HFFc6 (cell line): ENCODE results near the gene TMOD4. TPM values are rescaled to one million over a fixed set of nuclear protein-coding genes. Genes with fewer than 3 reads are reported as not detected.
"Not testable (repeated sequence)": the region's sequence is repeated elsewhere in the genome, so short reads cannot be mapped to it uniquely, and the experiment has no call there.

Experiments used
- DNase-seq: peaks from one replicate; pipeline ENCODE4 v3.0.0-alpha.2; 2018
- H3K27ac Mint-ChIP-seq: 2 replicates; pipeline ENCODE4 v1.8.0; 2020; ENCODE audit warnings: mild to moderate bottlenecking, mixed read lengths
- H3K27me3 Mint-ChIP-seq: 2 replicates; pipeline ENCODE4 v1.8.0; 2021; ENCODE audit warnings: mild to moderate bottlenecking, moderate library complexity, mixed read lengths; ENCODE audit not compliant: insufficient read depth
- H3K36me3 Mint-ChIP-seq: 2 replicates; pipeline ENCODE4 v1.8.0; 2021; ENCODE audit warnings: low read depth, mixed read lengths
- H3K4me1 Mint-ChIP-seq: 2 replicates; pipeline ENCODE4 v1.8.0; 2020; ENCODE audit warnings: low read depth, mixed read lengths
- H3K4me3 Mint-ChIP-seq: 2 replicates; pipeline ENCODE4 v1.8.0; 2020; ENCODE audit warnings: mild to moderate bottlenecking, moderate library complexity, mixed read lengths
- H3K9me3 Mint-ChIP-seq: 2 replicates; pipeline ENCODE4 v1.8.0; 2020; ENCODE audit warnings: mild to moderate bottlenecking, mixed read lengths
- total RNA-seq, 6 experiments: library from RNA; stranded (reverse); fragmentation: NEBNext Ultra II Directional; extraction: Animal tissue kit (Norgen Biotek cat#: 25700); gene quantifications; 2 replicates in 1 of 6; 3 replicates in 5 of 6; pipeline ENCODE4 v1.2.3, GENCODE V29; 2021
- TF ChIP-seq, protein P1 (sequence below): fragments of 200-600 bp; sonication (generic); IDR thresholded peaks from 2 replicates; pipeline ENCODE4 v1.5.0; 2021; ENCODE audit warnings: antibody characterized with exemption, mild to moderate bottlenecking

The TMOD4 gene
- total RNA-seq, 6 experiments from 2014 or later = 0.40 to 1.1 (median 0.99) TPM; not detected in 3

DNA sequence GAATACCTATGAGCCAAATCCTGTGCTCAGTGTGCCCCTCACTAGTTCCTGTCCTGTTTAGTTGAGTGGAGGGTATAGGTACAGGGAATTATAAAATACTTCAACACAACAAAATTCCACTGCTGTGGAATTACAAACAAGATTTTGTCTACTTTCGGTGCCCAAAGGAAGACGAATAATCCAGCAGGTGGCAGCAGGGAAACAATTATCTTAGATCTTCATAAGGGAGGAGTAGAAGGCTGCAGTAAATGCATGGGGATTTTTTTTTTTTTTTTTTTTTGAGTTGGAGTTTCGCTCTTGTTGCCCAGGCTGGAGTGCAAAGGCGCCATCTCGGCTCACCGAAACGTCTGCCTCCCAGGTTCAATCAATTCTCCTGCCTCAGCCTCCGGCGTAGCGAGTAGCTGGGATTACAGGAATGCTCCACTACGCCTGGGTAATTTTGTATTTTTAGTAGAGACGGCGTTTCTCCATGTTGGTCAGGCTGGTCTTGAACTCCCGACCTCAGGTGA is 20.6 kb upstream of the TMOD4 start:
- Mint-ChIP-seq H3K4me3 (peak overlapping the region; percentile 82), H3K9me3 (no peaks in the 10 kb centered on the region; the same call in 1 of the 2 replicates), H3K4me1 (peaks cover 46% of the 10 kb centered on the region), H3K36me3 (peaks cover 16% of the 10 kb centered on the region), H3K27me3 (peaks cover 10% of the 10 kb centered on the region), H3K27ac (peak overlapping the region; percentile 98)
- TF ChIP-seq, protein P1, sequence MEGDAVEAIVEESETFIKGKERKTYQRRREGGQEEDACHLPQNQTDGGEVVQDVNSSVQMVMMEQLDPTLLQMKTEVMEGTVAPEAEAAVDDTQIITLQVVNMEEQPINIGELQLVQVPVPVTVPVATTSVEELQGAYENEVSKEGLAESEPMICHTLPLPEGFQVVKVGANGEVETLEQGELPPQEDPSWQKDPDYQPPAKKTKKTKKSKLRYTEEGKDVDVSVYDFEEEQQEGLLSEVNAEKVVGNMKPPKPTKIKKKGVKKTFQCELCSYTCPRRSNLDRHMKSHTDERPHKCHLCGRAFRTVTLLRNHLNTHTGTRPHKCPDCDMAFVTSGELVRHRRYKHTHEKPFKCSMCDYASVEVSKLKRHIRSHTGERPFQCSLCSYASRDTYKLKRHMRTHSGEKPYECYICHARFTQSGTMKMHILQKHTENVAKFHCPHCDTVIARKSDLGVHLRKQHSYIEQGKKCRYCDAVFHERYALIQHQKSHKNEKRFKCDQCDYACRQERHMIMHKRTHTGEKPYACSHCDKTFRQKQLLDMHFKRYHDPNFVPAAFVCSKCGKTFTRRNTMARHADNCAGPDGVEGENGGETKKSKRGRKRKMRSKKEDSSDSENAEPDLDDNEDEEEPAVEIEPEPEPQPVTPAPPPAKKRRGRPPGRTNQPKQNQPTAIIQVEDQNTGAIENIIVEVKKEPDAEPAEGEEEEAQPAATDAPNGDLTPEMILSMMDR = peak; percentile 76
- DNase-seq = peak; percentile 87

DNA sequence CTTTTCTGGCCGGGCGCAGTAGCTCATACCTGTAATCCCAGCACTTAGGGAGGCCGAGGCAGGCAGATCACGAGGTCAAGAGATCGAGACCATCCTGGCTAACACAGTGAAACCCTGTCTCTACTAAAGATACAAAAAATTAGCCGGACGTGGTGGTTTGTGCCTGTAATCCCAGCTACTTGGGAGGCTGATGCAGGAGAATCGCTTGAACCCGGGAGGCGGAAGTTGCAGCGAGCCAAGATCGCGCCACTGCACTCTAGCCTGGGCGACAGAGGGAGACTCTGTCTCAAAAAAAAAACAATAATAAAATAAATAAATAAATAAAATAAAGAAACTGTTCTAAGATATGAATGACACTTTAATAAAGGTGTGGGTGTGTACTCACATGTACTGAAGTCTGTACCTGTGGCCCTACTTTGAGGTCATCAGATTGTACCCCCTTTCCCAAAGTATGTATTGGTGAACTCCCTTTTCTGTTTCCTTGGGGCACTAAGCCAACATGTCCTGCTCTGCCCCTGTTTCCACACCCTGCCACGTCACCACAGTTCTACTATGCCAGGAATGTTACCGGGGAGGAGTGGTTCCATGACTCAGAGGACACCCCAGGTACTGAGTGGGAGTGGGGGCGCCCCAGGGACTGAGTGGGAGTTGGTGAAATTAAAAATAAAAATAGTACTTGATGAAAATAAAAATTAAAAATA is 19.3 kb upstream of the TMOD4 start:
- Mint-ChIP-seq H3K27me3 (peaks cover 12% of the 10 kb centered on the region), H3K27ac (peak overlapping the region; percentile 98), H3K36me3 (peaks cover 16% of the 10 kb centered on the region), H3K4me3 (peak overlapping the region; percentile 82), H3K4me1 (peaks cover 44% of the 10 kb centered on the region)
- not testable (repeated sequence) for H3K9me3 Mint-ChIP-seq
- DNase-seq = peak; percentile 86

DNA sequence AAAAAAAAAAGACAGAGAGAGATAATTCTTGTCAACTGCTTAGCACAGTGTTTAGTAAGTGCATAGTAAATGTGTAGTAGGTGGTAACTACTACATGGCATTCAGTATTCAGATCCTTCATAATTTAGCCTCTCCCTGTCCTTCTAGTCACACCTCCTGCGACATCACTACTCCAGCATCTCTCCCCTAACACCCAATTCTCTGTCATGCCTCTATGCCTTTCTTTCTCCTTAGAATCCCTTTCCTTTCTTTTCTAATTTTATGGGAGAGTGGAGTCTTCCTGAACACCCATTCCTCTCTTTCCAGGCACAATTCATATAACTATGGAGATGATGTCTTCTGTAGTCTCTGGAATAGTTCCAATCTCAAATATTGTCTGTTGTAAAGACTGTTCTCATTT is 18.1 kb upstream of the TMOD4 start:
- Mint-ChIP-seq H3K9me3 (no peaks in the 10 kb centered on the region; the same call in 1 of the 2 replicates), H3K36me3 (peaks cover 6% of the 10 kb centered on the region), H3K27ac (peak overlapping the region; percentile 68), H3K27me3 (peaks cover 9% of the 10 kb centered on the region), H3K4me1 (peaks cover 48% of the 10 kb centered on the region), H3K4me3 (no peak overlapping the region)
- TF ChIP-seq, protein P1 = no peak
- DNase-seq = no peak

DNA sequence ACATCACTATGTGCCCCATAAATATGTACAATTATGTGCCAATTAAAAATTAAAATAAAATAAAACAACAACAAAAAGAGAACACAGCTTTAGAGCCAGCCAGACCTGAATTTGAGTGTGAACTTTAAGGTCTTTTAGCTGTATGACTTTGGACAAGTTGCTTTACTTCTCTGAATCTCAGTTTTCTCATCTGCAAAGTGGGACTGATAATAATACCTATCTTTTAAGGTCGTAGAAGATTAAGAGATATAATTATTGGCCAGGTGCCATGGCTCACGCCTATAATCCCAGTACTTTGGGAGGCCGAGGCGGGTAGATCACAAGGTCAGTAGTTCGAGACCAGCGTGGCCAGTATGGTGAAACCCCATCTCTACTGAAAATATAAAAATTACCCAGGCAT is 17.5 kb upstream of the TMOD4 start:
- peaks cover 4% of the 10 kb centered on the region for H3K27me3 Mint-ChIP-seq
- H3K4me3 Mint-ChIP-seq = no peak overlapping the region
- no peak for DNase-seq
- H3K27ac Mint-ChIP-seq = no peak overlapping the region
- H3K4me1 Mint-ChIP-seq = peaks cover 53% of the 10 kb centered on the region
- 0 out of 2 replicates have a peak, but pooled peaks cover under 1% of the 10 kb centered on the region for H3K36me3 Mint-ChIP-seq
- no peaks in the 10 kb centered on the region; the same call in 1 of the 2 replicates for H3K9me3 Mint-ChIP-seq
- TF ChIP-seq, protein P1 = no peak

DNA sequence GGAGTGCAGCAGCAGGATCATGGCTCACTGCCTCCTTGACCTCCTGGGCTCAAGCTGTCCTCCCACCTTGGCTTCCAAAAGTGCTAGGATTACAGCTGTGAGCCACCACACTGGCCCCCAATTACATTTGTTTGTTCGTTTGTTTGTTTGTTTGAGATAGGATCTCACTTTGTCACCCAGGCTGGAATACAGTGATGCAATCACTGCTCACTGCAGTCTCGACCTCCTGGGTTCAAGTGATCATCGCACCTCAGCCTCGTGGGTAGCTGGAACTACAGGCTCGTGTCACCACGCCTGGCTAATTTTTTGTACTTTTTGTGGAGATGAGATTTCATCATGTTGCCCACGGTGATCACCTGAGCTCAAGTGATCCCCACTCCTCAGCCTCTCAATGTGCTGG is 16.3 kb upstream of the TMOD4 start:
- Mint-ChIP-seq H3K27ac (no peak overlapping the region), H3K4me1 (peaks cover 52% of the 10 kb centered on the region), H3K36me3 (no peaks in the 10 kb centered on the region), H3K4me3 (no peak overlapping the region), H3K27me3 (peaks cover 4% of the 10 kb centered on the region), H3K9me3 (no peaks in the 10 kb centered on the region)
- no peak for DNase-seq
- TF ChIP-seq, protein P1 = no peak
